Measurements from ENCODE around the gene KRT40.

DNA sequence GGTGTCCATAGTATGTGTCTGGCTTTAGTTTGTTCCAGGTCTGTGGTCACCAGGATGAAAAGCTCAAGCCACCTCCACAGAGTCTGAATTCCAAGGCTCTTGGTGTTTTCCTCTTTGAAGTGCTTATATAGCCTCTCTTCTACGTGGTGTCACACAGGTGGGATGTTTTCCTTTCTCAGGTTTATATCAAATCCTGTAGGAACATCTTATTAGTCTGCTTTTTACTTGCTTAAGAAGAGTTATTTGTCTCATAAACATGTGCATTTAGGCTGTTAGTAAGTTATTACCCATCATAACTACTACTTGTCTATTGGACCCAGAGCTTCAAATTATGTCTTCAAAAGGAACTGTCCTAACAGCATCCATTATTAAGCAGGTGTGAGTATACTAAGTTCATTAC lies 17.3 kb downstream of the KRT40 start, which contains the start of gene KRT39:
- TF ChIP-seq POLR2AphosphoS5 (IDR thresholded peaks at IDR 0.05) = no peak
- no peak for TF ChIP-seq EP300 (IDR thresholded peaks at IDR 0.05)

All from stomach (tissue), 4 donors.